GM23338 (cell line): Measurements from ENCODE around the gene DCUN1D2. TPM values are rescaled to one million over a fixed set of nuclear protein-coding genes. Genes with fewer than 3 reads are reported as not detected.

ENCODE experiments used
- ATAC-seq: fragments of 200-7000 bp; cut with Tn5 transposase; 3 replicates; pipeline ENCODE4 v1.9.1; 2020
- DNase-seq: peaks from one replicate; pipeline ENCODE4 v3.0.0-alpha.2; 2015; ENCODE audit warnings: low spot score
- H2AFZ ChIP-seq: fragments of 200-600 bp; sonication (generic); 2 replicates; pipeline ENCODE4 v1.8.0; 2016; ENCODE audit warnings: antibody characterized with exemption, mild to moderate bottlenecking, moderate library complexity
- H3F3A ChIP-seq: fragments of 200-600 bp; sonication (generic); replicated peaks from 2 replicates; pipeline ENCODE4 v1.8.0; 2017; ENCODE audit warnings: antibody characterized with exemption, mixed run types, low read depth
- H3K27ac ChIP-seq: fragments of 200-600 bp; sonication (generic); 2 replicates; pipeline ENCODE4 v1.6.1; 2016; ENCODE audit warnings: low read depth
- H3K27me3 ChIP-seq: fragments of 200-600 bp; sonication (generic); 2 replicates; pipeline ENCODE4 v1.8.0; 2016; ENCODE audit warnings: mild to moderate bottlenecking, mixed run types, moderate library complexity; ENCODE audit not compliant: insufficient read depth
- H3K36me3 ChIP-seq: fragments of 200-600 bp; sonication (generic); 2 replicates; pipeline ENCODE4 v1.8.0; 2016; ENCODE audit warnings: mild to moderate bottlenecking; ENCODE audit not compliant: insufficient read depth
- H3K4me1 ChIP-seq: fragments of 200-600 bp; sonication (generic); 2 replicates; pipeline ENCODE4 v1.8.0; 2016; ENCODE audit warnings: mild to moderate bottlenecking, moderate library complexity; ENCODE audit not compliant: insufficient read depth
- H3K4me2 ChIP-seq: fragments of 200-600 bp; sonication (generic); 2 replicates; pipeline ENCODE4 v1.7.1; 2017; ENCODE audit warnings: mixed run types
- H3K4me3 ChIP-seq: fragments of 200-600 bp; sonication (generic); 2 replicates; pipeline ENCODE4 v1.6.1; 2016; ENCODE audit warnings: mixed run types
- H3K79me2 ChIP-seq: fragments of 200-600 bp; sonication (generic); replicated peaks from 2 replicates; pipeline ENCODE4 v1.8.0; 2017; ENCODE audit warnings: mild to moderate bottlenecking; ENCODE audit not compliant: insufficient read depth
- H3K9me2 ChIP-seq: fragments of 200-600 bp; sonication (generic); 2 replicates; pipeline ENCODE4 v1.8.0; 2017; ENCODE audit not compliant: insufficient read depth
- H4K20me1 ChIP-seq: fragments of 200-600 bp; sonication (generic); replicated peaks from 2 replicates; pipeline ENCODE4 v1.8.0; 2017; ENCODE audit warnings: mild to moderate bottlenecking; ENCODE audit not compliant: insufficient read depth
- H3K27ac Mint-ChIP-seq: 2 replicates; pipeline ENCODE4 v1.8.0; 2020; ENCODE audit warnings: inconsistent platforms, mild to moderate bottlenecking, moderate library complexity, mixed read lengths
- H3K27me3 Mint-ChIP-seq: 3 replicates; pipeline ENCODE4 v1.8.0; 2022; ENCODE audit warnings: low read depth, mild to moderate bottlenecking, moderate library complexity, mixed read lengths, inconsistent platforms; ENCODE audit not compliant: insufficient read depth, poor library complexity
- H3K36me3 Mint-ChIP-seq: 3 replicates; pipeline ENCODE4 v1.8.0; 2021; ENCODE audit warnings: low read depth, mild to moderate bottlenecking, inconsistent platforms, moderate library complexity, mixed read lengths
- H3K4me1 Mint-ChIP-seq: 3 replicates; pipeline ENCODE4 v1.8.0; 2020; ENCODE audit warnings: mild to moderate bottlenecking, inconsistent platforms, mixed read lengths
- H3K4me3 Mint-ChIP-seq: 3 replicates; pipeline ENCODE4 v1.8.0; 2021; ENCODE audit warnings: moderate library complexity, mild to moderate bottlenecking, inconsistent platforms, mixed read lengths
- H3K9me3 Mint-ChIP-seq: 3 replicates; pipeline ENCODE4 v1.8.0; 2020; ENCODE audit warnings: moderate library complexity, mild to moderate bottlenecking, inconsistent platforms, mixed read lengths
- EZH2 ChIP-seq: fragments of 200-600 bp; sonication (generic); IDR thresholded peaks from one replicate; pipeline ENCODE4 v1.8.0; 2017; ENCODE audit warnings: antibody characterized with exemption, mild to moderate bottlenecking, low read depth; ENCODE audit not compliant: unreplicated experiment
- EZH2phosphoT487 ChIP-seq: fragments of 200-600 bp; sonication (generic); IDR thresholded peaks from one replicate; pipeline ENCODE4 v1.8.1; 2018; ENCODE audit warnings: antibody characterized with exemption; ENCODE audit not compliant: unreplicated experiment
- JUNB ChIP-seq: IDR thresholded peaks from one replicate; pipeline ENCODE4 v1.6.1; 2016; ENCODE audit warnings: antibody characterized with exemption; ENCODE audit not compliant: unreplicated experiment
- NANOG ChIP-seq: IDR thresholded peaks from 2 replicates; pipeline ENCODE4 v1.6.1; 2016; ENCODE audit warnings: antibody characterized with exemption, borderline replicate concordance
- POLR2AphosphoS5 ChIP-seq: IDR thresholded peaks from 2 replicates; pipeline ENCODE4 v1.6.1; 2016; ENCODE audit warnings: antibody characterized with exemption, low read depth
- STAT1 ChIP-seq: IDR thresholded peaks from one replicate; pipeline ENCODE4 v1.6.1; 2016; ENCODE audit warnings: antibody characterized with exemption; ENCODE audit not compliant: unreplicated experiment
- ZNF331 ChIP-seq: fragments of 250-450 bp; sonication (Bioruptor Pico); IDR thresholded peaks from 2 replicates; pipeline ENCODE4 v1.5.0; 2020; ENCODE audit warnings: low read depth, mild to moderate bottlenecking, moderate library complexity
- polyA plus RNA-seq: library from polyadenylated mRNA; unstranded; fragments of >200 nt; fragmentation: Nextera tagmentation; extraction: Ambion mirVana; gene quantifications from 2 replicates; pipeline ENCODE4 v1.2.1, GENCODE V29; 2016
- total RNA-seq: library from RNA; depleted of rRNA; stranded (reverse); fragments of >200 nt; shearing (Covaris generic); gene quantifications from 2 replicates; pipeline ENCODE4 v1.2.3, GENCODE V29; 2014
- TF ChIP-seq, protein P1 (sequence below): fragments of 250-450 bp; sonication (Bioruptor Pico); IDR thresholded peaks from 2 replicates; pipeline ENCODE4 v1.5.0; 2020; ENCODE audit warnings: mild to moderate bottlenecking, moderate library complexity
- TF ChIP-seq, protein P2 (sequence below), 2 experiments: fragments of 200-600 bp in 1 of 2; sonication (generic) in 1 of 2; conservative IDR thresholded peaks; 2 replicates each; pipeline versions ENCODE4 v1.5.1 to v1.6.1; 2016 to 2017; ENCODE audit warnings: antibody characterized with exemption in 2 of 2, low read depth in 2 of 2, mild to moderate bottlenecking in 2 of 2, moderate library complexity in 1 of 2

The DCUN1D2 gene
- total and polyA plus RNA-seq, 2 experiments from 2014 or later = 12.3 to 38.0 TPM

DNA sequence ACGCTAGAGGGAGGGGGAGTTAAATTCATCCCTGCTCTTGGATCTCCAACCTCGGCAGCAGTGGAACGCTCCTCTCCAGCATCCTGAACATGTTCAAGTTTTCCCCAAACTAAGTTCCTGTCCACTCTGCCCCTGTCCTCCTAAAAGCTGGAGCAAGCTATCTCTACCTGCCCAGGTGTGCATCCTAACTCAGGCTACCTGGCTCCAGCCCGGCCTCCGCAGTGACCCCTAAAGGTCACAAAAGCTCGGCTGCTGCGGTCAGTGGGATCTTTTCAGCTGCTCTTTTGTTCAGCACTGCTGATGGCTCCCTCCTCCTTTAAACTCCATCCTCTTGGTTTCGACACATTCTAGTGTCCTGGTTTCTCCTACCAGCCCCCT lies 1.4 kb downstream of the DCUN1D2 start:
- peaks cover 53% of the 10 kb centered on the region for H3K4me1 Mint-ChIP-seq

DNA sequence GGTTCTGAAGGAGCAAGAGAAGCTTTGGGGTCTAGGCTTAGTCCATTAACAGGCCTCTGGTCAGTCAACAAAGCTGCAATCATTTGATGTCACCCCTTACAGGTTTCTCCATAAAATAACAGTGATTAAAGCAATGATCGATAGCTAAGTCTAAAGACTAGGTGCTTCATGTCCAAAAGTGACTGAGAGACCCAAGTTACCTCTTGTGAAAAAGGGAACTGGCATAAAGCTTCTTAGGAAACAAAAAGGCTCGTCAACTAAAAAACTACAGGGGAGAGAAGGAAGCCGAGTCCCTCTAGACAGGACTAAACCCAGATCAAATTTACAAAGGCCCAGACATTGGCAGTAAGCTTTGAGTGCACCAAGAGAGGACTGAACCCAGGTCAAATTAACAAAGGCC lies 2.2 kb downstream of the DCUN1D2 start:
- Histone ChIP-seq H3F3A (0 out of 2 replicates have a peak, but pooled peaks cover 5% of the 10 kb centered on the region), H3K36me3 (no peaks in the 10 kb centered on the region), H3K4me2 (peak overlapping the region; percentile 97), H3K4me1 (peaks cover 46% of the 10 kb centered on the region), H4K20me1 (peaks cover 53% of the 10 kb centered on the region), H3K9me2 (no peaks in the 10 kb centered on the region), H2AFZ (no peak overlapping the region), H3K4me3 (peak overlapping the region; percentile 97), H3K27me3 (no peaks in the 10 kb centered on the region), H3K79me2 (peaks cover 90% of the 10 kb centered on the region), H3K27ac (peak overlapping the region; percentile 78; the same call in 1 of the 2 replicates)
- no peak for ATAC-seq
- Mint-ChIP-seq H3K4me1 (peaks cover 51% of the 10 kb centered on the region), H3K36me3 (no peaks in the 10 kb centered on the region; the same call in 2 of the 3 replicates), H3K27ac (no peak overlapping the region), H3K9me3 (no peaks in the 10 kb centered on the region; the same call in 2 of the 3 replicates), H3K27me3 (peaks cover 5% of the 10 kb centered on the region), H3K4me3 (peak overlapping the region; percentile 90)
- no peak for DNase-seq
- no peak for TF ChIP-seq JUNB
- no peak for TF ChIP-seq NANOG
- no peak for TF ChIP-seq ZNF331 (CRISPR knock-in tag)
- TF ChIP-seq POLR2AphosphoS5 = no peak
- TF ChIP-seq EZH2 = no peak
- TF ChIP-seq STAT1 = no peak
- TF ChIP-seq, protein P1, sequence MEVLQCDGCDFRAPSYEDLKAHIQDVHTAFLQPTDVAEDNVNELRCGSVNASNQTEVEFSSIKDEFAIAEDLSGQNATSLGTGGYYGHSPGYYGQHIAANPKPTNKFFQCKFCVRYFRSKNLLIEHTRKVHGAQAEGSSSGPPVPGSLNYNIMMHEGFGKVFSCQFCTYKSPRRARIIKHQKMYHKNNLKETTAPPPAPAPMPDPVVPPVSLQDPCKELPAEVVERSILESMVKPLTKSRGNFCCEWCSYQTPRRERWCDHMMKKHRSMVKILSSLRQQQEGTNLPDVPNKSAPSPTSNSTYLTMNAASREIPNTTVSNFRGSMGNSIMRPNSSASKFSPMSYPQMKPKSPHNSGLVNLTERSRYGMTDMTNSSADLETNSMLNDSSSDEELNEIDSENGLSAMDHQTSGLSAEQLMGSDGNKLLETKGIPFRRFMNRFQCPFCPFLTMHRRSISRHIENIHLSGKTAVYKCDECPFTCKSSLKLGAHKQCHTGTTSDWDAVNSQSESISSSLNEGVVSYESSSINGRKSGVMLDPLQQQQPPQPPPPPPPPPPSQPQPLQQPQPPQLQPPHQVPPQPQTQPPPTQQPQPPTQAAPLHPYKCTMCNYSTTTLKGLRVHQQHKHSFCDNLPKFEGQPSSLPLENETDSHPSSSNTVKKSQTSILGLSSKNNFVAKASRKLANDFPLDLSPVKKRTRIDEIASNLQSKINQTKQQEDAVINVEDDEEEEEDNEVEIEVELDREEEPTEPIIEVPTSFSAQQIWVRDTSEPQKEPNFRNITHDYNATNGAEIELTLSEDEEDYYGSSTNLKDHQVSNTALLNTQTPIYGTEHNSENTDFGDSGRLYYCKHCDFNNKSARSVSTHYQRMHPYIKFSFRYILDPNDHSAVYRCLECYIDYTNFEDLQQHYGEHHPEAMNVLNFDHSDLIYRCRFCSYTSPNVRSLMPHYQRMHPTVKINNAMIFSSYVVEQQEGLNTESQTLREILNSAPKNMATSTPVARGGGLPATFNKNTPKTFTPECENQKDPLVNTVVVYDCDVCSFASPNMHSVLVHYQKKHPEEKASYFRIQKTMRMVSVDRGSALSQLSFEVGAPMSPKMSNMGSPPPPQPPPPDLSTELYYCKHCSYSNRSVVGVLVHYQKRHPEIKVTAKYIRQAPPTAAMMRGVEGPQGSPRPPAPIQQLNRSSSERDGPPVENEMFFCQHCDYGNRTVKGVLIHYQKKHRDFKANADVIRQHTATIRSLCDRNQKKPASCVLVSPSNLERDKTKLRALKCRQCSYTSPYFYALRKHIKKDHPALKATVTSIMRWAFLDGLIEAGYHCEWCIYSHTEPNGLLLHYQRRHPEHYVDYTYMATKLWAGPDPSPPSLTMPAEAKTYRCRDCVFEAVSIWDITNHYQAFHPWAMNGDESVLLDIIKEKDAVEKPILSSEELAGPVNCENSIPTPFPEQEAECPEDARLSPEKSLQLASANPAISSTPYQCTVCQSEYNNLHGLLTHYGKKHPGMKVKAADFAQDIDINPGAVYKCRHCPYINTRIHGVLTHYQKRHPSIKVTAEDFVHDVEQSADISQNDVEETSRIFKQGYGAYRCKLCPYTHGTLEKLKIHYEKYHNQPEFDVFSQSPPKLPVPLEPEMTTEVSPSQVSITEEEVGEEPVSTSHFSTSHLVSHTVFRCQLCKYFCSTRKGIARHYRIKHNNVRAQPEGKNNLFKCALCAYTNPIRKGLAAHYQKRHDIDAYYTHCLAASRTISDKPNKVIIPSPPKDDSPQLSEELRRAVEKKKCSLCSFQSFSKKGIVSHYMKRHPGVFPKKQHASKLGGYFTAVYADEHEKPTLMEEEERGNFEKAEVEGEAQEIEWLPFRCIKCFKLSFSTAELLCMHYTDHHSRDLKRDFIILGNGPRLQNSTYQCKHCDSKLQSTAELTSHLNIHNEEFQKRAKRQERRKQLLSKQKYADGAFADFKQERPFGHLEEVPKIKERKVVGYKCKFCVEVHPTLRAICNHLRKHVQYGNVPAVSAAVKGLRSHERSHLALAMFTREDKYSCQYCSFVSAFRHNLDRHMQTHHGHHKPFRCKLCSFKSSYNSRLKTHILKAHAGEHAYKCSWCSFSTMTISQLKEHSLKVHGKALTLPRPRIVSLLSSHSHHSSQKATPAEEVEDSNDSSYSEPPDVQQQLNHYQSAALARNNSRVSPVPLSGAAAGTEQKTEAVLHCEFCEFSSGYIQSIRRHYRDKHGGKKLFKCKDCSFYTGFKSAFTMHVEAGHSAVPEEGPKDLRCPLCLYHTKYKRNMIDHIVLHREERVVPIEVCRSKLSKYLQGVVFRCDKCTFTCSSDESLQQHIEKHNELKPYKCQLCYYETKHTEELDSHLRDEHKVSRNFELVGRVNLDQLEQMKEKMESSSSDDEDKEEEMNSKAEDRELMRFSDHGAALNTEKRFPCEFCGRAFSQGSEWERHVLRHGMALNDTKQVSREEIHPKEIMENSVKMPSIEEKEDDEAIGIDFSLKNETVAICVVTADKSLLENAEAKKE (CRISPR knock-in tag) = no peak
- no peak for TF ChIP-seq EZH2phosphoT487
- TF ChIP-seq, protein P2, sequence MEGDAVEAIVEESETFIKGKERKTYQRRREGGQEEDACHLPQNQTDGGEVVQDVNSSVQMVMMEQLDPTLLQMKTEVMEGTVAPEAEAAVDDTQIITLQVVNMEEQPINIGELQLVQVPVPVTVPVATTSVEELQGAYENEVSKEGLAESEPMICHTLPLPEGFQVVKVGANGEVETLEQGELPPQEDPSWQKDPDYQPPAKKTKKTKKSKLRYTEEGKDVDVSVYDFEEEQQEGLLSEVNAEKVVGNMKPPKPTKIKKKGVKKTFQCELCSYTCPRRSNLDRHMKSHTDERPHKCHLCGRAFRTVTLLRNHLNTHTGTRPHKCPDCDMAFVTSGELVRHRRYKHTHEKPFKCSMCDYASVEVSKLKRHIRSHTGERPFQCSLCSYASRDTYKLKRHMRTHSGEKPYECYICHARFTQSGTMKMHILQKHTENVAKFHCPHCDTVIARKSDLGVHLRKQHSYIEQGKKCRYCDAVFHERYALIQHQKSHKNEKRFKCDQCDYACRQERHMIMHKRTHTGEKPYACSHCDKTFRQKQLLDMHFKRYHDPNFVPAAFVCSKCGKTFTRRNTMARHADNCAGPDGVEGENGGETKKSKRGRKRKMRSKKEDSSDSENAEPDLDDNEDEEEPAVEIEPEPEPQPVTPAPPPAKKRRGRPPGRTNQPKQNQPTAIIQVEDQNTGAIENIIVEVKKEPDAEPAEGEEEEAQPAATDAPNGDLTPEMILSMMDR (conservative IDR thresholded peaks at IDR 0.05; ENCODE audit: low read depth in 2 of 2) = no peak

More for the DNA sequence above, 1.4 kb downstream of the DCUN1D2 start:
- Histone ChIP-seq H3K4me1 (peaks cover 45% of the 10 kb centered on the region), H3K36me3 (no peaks in the 10 kb centered on the region), H3K4me2 (peak overlapping the region; percentile 97), H3K4me3 (peak overlapping the region; percentile 97), H3F3A (0 out of 2 replicates have a peak, but pooled peaks cover 5% of the 10 kb centered on the region), H3K79me2 (peaks cover 90% of the 10 kb centered on the region), H4K20me1 (peaks cover 44% of the 10 kb centered on the region), H2AFZ (no peak overlapping the region), H3K27me3 (no peaks in the 10 kb centered on the region), H3K9me2 (no peaks in the 10 kb centered on the region), H3K27ac (no peak overlapping the region)
- 0 out of 2 replicates have a peak overlapping the region, but pooled peaks have one; percentile 24 for H3K27ac Mint-ChIP-seq
- DNase-seq = peak; percentile 80
- ATAC-seq = peak; percentile 44
- H3K9me3 Mint-ChIP-seq = no peaks in the 10 kb centered on the region; the same call in 2 of the 3 replicates
- H3K4me3 Mint-ChIP-seq = peak overlapping the region; percentile 90
- peaks cover 4% of the 10 kb centered on the region for H3K27me3 Mint-ChIP-seq
- H3K36me3 Mint-ChIP-seq = no peaks in the 10 kb centered on the region; the same call in 2 of the 3 replicates
- TF ChIP-seq, protein P2 (conservative IDR thresholded peaks at IDR 0.05; ENCODE audit: low read depth in 2 of 2) = peak; percentile 58 to 67
- TF ChIP-seq ZNF331 (CRISPR knock-in tag) = no peak
